Thyroid gland (tissue), 4 donors: ENCODE measurements around the gene ACSS3. TPM values are rescaled to one million over a fixed set of nuclear protein-coding genes. Genes with fewer than 3 reads are reported as not detected.

Experiments used
- DNase-seq, 2 donors: peaks; one replicate each; pipeline ENCODE4 v3.0.0-alpha.2; 2019
- H3K27ac ChIP-seq, 3 donors: fragments of 200-600 bp; sonication (generic); 1 replicate in 2 of 3; 2 replicates in 1 of 3; pipeline ENCODE4 v1.5.1; 2016 to 2019; ENCODE audit warnings: mild to moderate bottlenecking in 1 of 3, moderate library complexity in 1 of 3
- H3K27me3 ChIP-seq: fragments of 200-600 bp; sonication (generic); one replicate; pipeline ENCODE4 v1.5.1; 2019
- H3K36me3 ChIP-seq, 2 donors: fragments of 200-600 bp; sonication (generic); one replicate each; pipeline ENCODE4 v1.5.1; 2016 to 2019
- H3K4me1 ChIP-seq, 2 donors: fragments of 200-600 bp; sonication (generic); one replicate each; pipeline ENCODE4 v1.5.1; 2017 to 2019
- H3K4me3 ChIP-seq, 3 donors: fragments of 200-600 bp; sonication (generic); replicated peaks in 1 of 3; 1 replicate in 2 of 3; 2 replicates in 1 of 3; pipeline ENCODE4 v1.5.1; 2016; ENCODE audit warnings: mild to moderate bottlenecking in 1 of 3
- H3K9me3 ChIP-seq: fragments of 200-600 bp; sonication (generic); one replicate; pipeline ENCODE4 v1.5.1; 2017
- POLR2A ChIP-seq, 2 donors: fragments of 450-650 bp; IDR thresholded peaks; one replicate each; pipeline ENCODE4 v1.6.1; 2017; ENCODE audit warnings: antibody characterized with exemption in 2 of 2, mild to moderate bottlenecking in 2 of 2, moderate library complexity in 1 of 2
- WGBS, 2 donors: methylation state at CpG; one replicate each; pipeline ENCODE4 v1.1.5; 2017; 5-methylcytosine and 5-hydroxymethylcytosine counted together
- intact Hi-C: fragments of 100-400 bp; cut with DNase I; formaldehyde crosslinking; loops from one replicate; pipeline ENCODE4 v1.15.1; 2023
- total RNA-seq, 4 donors: library from RNA; depleted of rRNA; stranded (reverse); fragments of >200 nt; gene quantifications; one replicate each; pipeline ENCODE4 v1.2.3, GENCODE V29; 2016
- TF ChIP-seq, protein P1 (sequence below), 6 experiments: fragments of 200-600 bp in 3 of 6; fragments of 450-650 bp in 3 of 6; sonication (generic) in 3 of 6; IDR thresholded peaks; one replicate each; pipeline ENCODE4 v1.5.1; 2016 to 2019; ENCODE audit warnings: antibody characterized with exemption in 6 of 6, mild to moderate bottlenecking in 2 of 6, inconsistent platforms in 1 of 6, moderate library complexity in 1 of 6

ACSS3 gene
- total RNA-seq, 4 donors from 2014 or later, result 32.5 to 63.8 (median 41.0) TPM

DNA sequence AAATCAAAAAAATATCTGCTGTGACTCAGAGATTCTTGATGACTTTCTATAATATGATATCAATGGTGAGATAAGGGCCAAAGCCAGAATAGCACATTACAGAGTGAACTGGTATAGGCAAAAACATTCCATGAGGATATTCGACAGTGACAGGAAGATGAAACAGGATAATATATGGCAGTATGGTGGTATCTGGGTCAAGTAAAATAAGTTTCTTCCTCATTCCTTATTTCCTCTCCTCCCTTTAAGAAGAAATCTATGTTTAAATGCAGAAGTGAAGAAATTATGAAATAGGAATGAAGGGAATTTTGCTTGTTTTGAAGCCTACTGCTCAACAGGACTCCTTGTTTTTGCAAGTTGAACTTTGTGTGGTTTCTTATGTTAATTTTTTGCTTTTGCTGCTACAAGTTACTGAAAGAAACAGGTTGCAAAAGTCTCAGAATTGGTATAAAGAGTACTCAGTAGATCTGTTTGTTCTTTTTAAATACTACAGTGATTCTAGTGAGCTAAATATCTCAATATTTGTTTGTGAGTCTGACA is 7.0 kb downstream of the ACSS3 start:
- WGBS, 2 donors, result 77 to 83% methylated on average over 1 of the region's 1 CpG
- peaks cover 10 to 23% of the 10 kb centered on the region in 2 donors for H3K4me1 ChIP-seq
- intact Hi-C loops, result no loop called here
- H3K9me3 ChIP-seq, result no peaks in the 10 kb centered on the region
- no peaks in the 10 kb centered on the region for H3K36me3 ChIP-seq
- TF ChIP-seq POLR2A (IDR thresholded peaks at IDR 0.05), result no peak
- TF ChIP-seq, protein P1, sequence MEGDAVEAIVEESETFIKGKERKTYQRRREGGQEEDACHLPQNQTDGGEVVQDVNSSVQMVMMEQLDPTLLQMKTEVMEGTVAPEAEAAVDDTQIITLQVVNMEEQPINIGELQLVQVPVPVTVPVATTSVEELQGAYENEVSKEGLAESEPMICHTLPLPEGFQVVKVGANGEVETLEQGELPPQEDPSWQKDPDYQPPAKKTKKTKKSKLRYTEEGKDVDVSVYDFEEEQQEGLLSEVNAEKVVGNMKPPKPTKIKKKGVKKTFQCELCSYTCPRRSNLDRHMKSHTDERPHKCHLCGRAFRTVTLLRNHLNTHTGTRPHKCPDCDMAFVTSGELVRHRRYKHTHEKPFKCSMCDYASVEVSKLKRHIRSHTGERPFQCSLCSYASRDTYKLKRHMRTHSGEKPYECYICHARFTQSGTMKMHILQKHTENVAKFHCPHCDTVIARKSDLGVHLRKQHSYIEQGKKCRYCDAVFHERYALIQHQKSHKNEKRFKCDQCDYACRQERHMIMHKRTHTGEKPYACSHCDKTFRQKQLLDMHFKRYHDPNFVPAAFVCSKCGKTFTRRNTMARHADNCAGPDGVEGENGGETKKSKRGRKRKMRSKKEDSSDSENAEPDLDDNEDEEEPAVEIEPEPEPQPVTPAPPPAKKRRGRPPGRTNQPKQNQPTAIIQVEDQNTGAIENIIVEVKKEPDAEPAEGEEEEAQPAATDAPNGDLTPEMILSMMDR (IDR thresholded peaks at IDR 0.05), result no peak
- no peaks in the 10 kb centered on the region for H3K27me3 ChIP-seq
- no peak for DNase-seq
- no peak overlapping the region for H3K4me3 ChIP-seq
- H3K27ac ChIP-seq, result peak overlapping the region in 1 of 3 donors; percentile 32

DNA sequence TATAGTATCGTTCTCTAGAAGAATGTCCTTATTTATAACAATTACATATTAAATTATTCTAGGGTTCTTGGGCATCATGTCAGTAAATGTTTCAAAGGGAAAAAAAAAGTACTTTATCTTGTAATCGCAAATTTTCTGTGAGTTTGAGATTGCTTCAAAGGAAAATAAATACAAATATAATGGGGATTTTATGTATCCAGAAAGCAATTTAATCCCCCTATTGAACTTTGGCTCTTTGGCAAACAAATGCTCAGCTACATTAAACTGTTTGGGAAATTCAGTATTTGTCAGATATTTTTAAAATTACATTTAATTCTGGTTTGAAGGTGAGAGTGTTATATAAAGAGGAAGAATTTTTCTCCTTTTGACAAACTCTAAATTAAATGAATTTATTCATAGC is 8.0 kb downstream of the ACSS3 start:
- no peak overlapping the region for H3K27ac ChIP-seq
- TF ChIP-seq POLR2A (IDR thresholded peaks at IDR 0.05), result no peak
- TF ChIP-seq, protein P1 (IDR thresholded peaks at IDR 0.05), result no peak

DNA sequence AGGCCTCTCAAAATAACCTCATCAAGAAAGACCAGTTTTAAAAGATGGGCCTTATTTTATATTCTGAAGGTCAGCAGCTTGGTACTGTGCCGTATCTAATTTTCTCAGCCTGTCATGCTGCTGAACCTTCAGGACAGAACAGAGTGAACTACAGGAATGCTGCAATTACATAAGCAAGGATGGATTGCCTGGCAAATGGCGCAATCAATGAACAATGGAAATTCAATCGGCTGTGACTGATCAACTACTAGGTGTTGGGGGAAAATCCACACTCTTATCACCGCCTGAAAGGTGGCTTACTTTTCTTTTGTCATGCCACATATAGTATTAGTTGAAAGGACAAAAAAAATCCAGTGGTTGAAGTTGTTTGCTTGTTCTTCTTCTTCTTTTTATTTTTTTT is 8.5 kb downstream of the ACSS3 start:
- TF ChIP-seq, protein P1 (IDR thresholded peaks at IDR 0.05), result no peak
- TF ChIP-seq POLR2A (IDR thresholded peaks at IDR 0.05), result no peak
- peak in 1 of 2 donors; percentile 19 for DNase-seq
- no peak overlapping the region for H3K27ac ChIP-seq
- 62 to 74% methylated on average over 4 of the region's 4 CpGs for WGBS, 2 donors
- no peaks in the 10 kb centered on the region for H3K9me3 ChIP-seq
- H3K27me3 ChIP-seq, result no peaks in the 10 kb centered on the region
- no peaks in the 10 kb centered on the region for H3K36me3 ChIP-seq
- H3K4me3 ChIP-seq, result no peak overlapping the region
- intact Hi-C loops, result no loop called here
- peaks cover 10 to 20% of the 10 kb centered on the region in 2 donors for H3K4me1 ChIP-seq

More for the DNA sequence above, 8.0 kb downstream of the ACSS3 start:
- Histone ChIP-seq H3K4me1 (peaks cover 10 to 20% of the 10 kb centered on the region in 2 donors), H3K9me3 (no peaks in the 10 kb centered on the region), H3K4me3 (no peak overlapping the region), H3K27me3 (no peaks in the 10 kb centered on the region), H3K36me3 (no peaks in the 10 kb centered on the region)
- no peak for DNase-seq
- WGBS, 2 donors, result 88 to 92% methylated on average over 2 of the region's 2 CpGs
- intact Hi-C loops, result no loop called here

DNA sequence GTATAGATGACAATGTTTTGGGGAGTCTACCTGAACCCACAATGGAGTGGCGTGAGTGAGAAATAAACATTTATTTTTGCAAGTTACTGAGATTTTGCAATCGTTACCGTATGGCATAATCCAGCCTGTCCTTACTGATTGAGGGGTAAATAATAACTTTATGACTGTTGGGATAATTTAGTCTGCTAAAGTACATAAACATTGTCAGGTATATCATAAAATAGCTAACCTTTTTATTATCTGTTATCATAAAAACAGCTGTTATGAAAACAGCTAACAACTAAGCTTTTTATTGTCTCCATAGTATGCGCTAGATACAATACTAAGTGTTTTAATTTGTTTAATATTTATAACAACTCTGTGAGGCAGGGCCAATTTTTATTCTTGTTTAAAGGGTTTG is 10.3 kb downstream of the ACSS3 start:
- DNase-seq, result no peak
- H3K27me3 ChIP-seq, result no peaks in the 10 kb centered on the region
- intact Hi-C loops, result no loop called here
- TF ChIP-seq, protein P1 (IDR thresholded peaks at IDR 0.05), result no peak
- no peak for TF ChIP-seq POLR2A (IDR thresholded peaks at IDR 0.05)
- no peak overlapping the region for H3K4me3 ChIP-seq
- H3K36me3 ChIP-seq, result no peaks in the 10 kb centered on the region
- WGBS, 2 donors, result 94 to 96% methylated on average over 4 of the region's 4 CpGs
- H3K4me1 ChIP-seq, result peaks cover 10 to 20% of the 10 kb centered on the region in 2 donors
- H3K27ac ChIP-seq, result no peak overlapping the region
- H3K9me3 ChIP-seq, result no peaks in the 10 kb centered on the region

DNA sequence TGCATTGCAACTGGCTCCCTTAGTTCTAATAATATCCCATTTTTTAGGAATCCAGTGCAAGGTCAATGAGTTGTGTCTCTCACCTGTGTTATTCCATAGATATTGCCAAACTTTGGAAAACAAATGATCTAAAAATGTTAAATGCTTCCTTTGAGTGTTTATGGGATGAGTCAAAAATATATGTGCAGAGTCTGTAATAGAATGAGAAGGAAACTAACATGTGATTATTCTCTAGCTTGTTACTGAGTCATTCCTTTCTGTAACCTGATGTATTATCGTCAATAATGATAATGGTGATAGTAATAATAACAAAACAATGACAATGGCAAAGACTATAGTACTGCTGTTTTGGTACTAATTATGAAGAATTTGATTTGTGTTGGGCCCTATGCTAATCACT is 11.5 kb downstream of the ACSS3 start:
- TF ChIP-seq, protein P1 (IDR thresholded peaks at IDR 0.05), result no peak
- TF ChIP-seq POLR2A (IDR thresholded peaks at IDR 0.05), result no peak
- Histone ChIP-seq H3K27ac (no peak overlapping the region), H3K9me3 (no peaks in the 10 kb centered on the region), H3K4me3 (no peak overlapping the region), H3K27me3 (no peaks in the 10 kb centered on the region), H3K36me3 (no peaks in the 10 kb centered on the region), H3K4me1 (peaks cover 10 to 18% of the 10 kb centered on the region in 2 donors)
- intact Hi-C loops, result no loop called here
- 90 to 95% methylated on average over 1 of the region's 1 CpG for WGBS, 2 donors
- no peak for DNase-seq
